ENCODE results near the gene LRP2. TPM values are rescaled to one million over a fixed set of nuclear protein-coding genes. Genes with fewer than 3 reads are reported as not detected.

Gene LRP2
- total and polyA plus RNA-seq, 4 donors, result 0.19 to 5.7 (median 0.40) TPM

DNA sequence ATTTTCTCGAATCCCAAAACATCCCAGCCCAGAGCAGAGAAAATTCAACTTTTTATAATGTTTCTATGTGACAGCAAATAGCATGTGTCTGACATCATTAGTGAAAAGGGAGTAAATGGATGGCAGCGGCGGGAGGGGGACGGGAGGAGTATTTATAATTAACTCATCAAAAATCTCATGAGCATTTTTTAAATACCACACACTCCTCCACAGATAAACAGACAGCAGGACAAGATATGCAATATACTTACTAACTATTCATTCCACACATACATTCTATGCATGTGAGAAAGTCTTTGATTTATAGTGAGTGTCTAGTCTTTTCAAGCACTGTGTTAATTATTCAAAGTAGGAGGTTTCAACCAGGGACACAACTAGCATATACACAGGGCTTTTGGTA, 107.6 kb downstream of the LRP2 start:
- H3K9ac ChIP-seq (ENCODE audit: low read depth in 1 of 2, low read length in 2 of 2), result no peak overlapping the region
- no peaks in the 10 kb centered on the region for H3K27me3 ChIP-seq (ENCODE audit: control insufficient read depth in 4 of 4, insufficient read depth in 4 of 4, low read length in 3 of 4)
- no peaks in the 10 kb centered on the region for H3K36me3 ChIP-seq (ENCODE audit: control insufficient read depth in 4 of 4, insufficient read depth in 3 of 4, low read depth in 1 of 4, low read length in 3 of 4)
- H3K4me3 ChIP-seq (ENCODE audit: low read depth in 1 of 3, low read length in 3 of 3), result no peak overlapping the region
- H3K4me1 ChIP-seq (ENCODE audit: control insufficient read depth in 4 of 4, insufficient read depth in 4 of 4, low read length in 3 of 4), result no peaks in the 10 kb centered on the region
- 82% methylated on average over 4 of the region's 4 CpGs for WGBS
- no peak overlapping the region for H3K27ac ChIP-seq (ENCODE audit: low read depth in 1 of 2, low read length in 2 of 2)
- no peaks in the 10 kb centered on the region for H3K9me3 ChIP-seq (ENCODE audit: control insufficient read depth in 4 of 4, low read length in 3 of 4)
- TF ChIP-seq NR2F2 (IDR thresholded peaks at IDR 0.05), result no peak
- no peak for TF ChIP-seq JUND (IDR thresholded peaks at IDR 0.05)
- TF ChIP-seq, protein P1, sequence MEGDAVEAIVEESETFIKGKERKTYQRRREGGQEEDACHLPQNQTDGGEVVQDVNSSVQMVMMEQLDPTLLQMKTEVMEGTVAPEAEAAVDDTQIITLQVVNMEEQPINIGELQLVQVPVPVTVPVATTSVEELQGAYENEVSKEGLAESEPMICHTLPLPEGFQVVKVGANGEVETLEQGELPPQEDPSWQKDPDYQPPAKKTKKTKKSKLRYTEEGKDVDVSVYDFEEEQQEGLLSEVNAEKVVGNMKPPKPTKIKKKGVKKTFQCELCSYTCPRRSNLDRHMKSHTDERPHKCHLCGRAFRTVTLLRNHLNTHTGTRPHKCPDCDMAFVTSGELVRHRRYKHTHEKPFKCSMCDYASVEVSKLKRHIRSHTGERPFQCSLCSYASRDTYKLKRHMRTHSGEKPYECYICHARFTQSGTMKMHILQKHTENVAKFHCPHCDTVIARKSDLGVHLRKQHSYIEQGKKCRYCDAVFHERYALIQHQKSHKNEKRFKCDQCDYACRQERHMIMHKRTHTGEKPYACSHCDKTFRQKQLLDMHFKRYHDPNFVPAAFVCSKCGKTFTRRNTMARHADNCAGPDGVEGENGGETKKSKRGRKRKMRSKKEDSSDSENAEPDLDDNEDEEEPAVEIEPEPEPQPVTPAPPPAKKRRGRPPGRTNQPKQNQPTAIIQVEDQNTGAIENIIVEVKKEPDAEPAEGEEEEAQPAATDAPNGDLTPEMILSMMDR (IDR thresholded peaks at IDR 0.05; ENCODE audit: low read depth, low read length, missing input control), result no peak
- no peak for TF ChIP-seq TAF1 (conservative IDR thresholded peaks at IDR 0.05)
- TF ChIP-seq SP1 (IDR thresholded peaks at IDR 0.05), result no peak
- TF ChIP-seq, protein P2, sequence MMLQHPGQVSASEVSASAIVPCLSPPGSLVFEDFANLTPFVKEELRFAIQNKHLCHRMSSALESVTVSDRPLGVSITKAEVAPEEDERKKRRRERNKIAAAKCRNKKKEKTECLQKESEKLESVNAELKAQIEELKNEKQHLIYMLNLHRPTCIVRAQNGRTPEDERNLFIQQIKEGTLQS (IDR thresholded peaks at IDR 0.05), result no peak
- DNase-seq (ENCODE audit: low spot score), result no peak

DNA sequence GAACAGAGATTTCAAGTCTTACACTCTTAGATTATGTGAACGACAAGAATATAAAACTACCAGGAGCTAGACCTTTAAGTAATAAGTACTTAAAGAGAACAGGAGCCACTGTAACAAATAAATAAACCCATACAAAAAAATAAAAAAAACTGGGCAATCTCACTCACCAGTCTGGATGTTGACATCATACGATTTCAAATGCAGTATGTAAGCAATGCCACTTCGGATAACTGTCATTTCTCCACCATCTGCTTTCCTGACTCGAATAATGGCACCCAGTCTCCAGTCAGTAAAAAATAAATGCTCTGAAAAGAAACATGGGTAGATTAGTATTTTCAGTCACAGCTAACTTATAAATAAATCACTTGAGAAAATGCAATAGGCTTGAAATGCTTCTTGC, 115.1 kb downstream of the LRP2 start:
- Histone ChIP-seq H3K9ac (ENCODE audit: low read depth in 1 of 2, low read length in 2 of 2) (no peak overlapping the region), H3K36me3 (ENCODE audit: control insufficient read depth in 4 of 4, insufficient read depth in 3 of 4, low read depth in 1 of 4, low read length in 3 of 4) (no peaks in the 10 kb centered on the region), H3K27ac (ENCODE audit: low read depth in 1 of 2, low read length in 2 of 2) (no peak overlapping the region), H3K27me3 (ENCODE audit: control insufficient read depth in 4 of 4, insufficient read depth in 4 of 4, low read length in 3 of 4) (no peaks in the 10 kb centered on the region), H3K9me3 (ENCODE audit: control insufficient read depth in 4 of 4, low read length in 3 of 4) (no peaks in the 10 kb centered on the region), H3K4me1 (ENCODE audit: control insufficient read depth in 4 of 4, insufficient read depth in 4 of 4, low read length in 3 of 4) (no peaks in the 10 kb centered on the region), H3K4me3 (ENCODE audit: low read depth in 1 of 3, low read length in 3 of 3) (no peak overlapping the region)
- DNase-seq (ENCODE audit: low spot score), result no peak
- TF ChIP-seq JUND (IDR thresholded peaks at IDR 0.05) (no peak), REST (IDR thresholded peaks at IDR 0.05) (no peak), TAF1 (conservative IDR thresholded peaks at IDR 0.05) (no peak), HNF4G (IDR thresholded peaks at IDR 0.05) (no peak), HNF4A (conservative IDR thresholded peaks at IDR 0.05) (no peak), YY1 (IDR thresholded peaks at IDR 0.05) (no peak), SP1 (IDR thresholded peaks at IDR 0.05) (no peak), RAD21 (IDR thresholded peaks at IDR 0.05) (no peak)
- TF ChIP-seq, protein P3, sequence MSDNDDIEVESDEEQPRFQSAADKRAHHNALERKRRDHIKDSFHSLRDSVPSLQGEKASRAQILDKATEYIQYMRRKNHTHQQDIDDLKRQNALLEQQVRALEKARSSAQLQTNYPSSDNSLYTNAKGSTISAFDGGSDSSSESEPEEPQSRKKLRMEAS (IDR thresholded peaks at IDR 0.05), result no peak
- TF ChIP-seq, protein P1 (IDR thresholded peaks at IDR 0.05; ENCODE audit: low read depth, low read length, missing input control), result no peak
- TF ChIP-seq, protein P4, sequence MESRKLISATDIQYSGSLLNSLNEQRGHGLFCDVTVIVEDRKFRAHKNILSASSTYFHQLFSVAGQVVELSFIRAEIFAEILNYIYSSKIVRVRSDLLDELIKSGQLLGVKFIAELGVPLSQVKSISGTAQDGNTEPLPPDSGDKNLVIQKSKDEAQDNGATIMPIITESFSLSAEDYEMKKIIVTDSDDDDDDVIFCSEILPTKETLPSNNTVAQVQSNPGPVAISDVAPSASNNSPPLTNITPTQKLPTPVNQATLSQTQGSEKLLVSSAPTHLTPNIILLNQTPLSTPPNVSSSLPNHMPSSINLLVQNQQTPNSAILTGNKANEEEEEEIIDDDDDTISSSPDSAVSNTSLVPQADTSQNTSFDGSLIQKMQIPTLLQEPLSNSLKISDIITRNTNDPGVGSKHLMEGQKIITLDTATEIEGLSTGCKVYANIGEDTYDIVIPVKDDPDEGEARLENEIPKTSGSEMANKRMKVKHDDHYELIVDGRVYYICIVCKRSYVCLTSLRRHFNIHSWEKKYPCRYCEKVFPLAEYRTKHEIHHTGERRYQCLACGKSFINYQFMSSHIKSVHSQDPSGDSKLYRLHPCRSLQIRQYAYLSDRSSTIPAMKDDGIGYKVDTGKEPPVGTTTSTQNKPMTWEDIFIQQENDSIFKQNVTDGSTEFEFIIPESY (IDR thresholded peaks at IDR 0.05), result no peak
- TF ChIP-seq, protein P2 (IDR thresholded peaks at IDR 0.05), result no peak
- 86% methylated on average over 4 of the region's 4 CpGs for WGBS

All from liver (tissue), 9 donors.